CD4-positive, alpha-beta T cell (primary cell): Measurements from ENCODE around the gene DENND4A. TPM values are rescaled to one million over a fixed set of nuclear protein-coding genes. Genes with fewer than 3 reads are reported as not detected.

ENCODE experiments used
- ATAC-seq: fragments of 200-7000 bp; cut with Tn5 transposase; one replicate; pipeline ENCODE4 v1.10.0; 2022; ENCODE audit warnings: mild to moderate bottlenecking; ENCODE audit not compliant: poor library complexity
- CTCF ChIA-PET: fragments of 350-600 bp; sonication (Branson Sonifier 250); formaldehyde crosslinking; loops from one replicate; lab custom pipeline; 2021; ENCODE audit warnings: antibody characterized with exemption, inconsistent platforms; lab: Charles Lee
- POLR2A ChIA-PET: fragments of 350-600 bp; sonication (Branson Sonifier 250); formaldehyde crosslinking; loops from one replicate; lab custom pipeline; 2021; ENCODE audit warnings: antibody characterized with exemption, inconsistent platforms; lab: Charles Lee
- DNase-seq, 14 experiments: peaks; one replicate each; pipeline ENCODE4 v3.0.0-alpha.2; 2013 to 2020; ENCODE audit warnings: mixed read lengths in 2 of 14
- H3K27ac ChIP-seq, 2 donors: one replicate each; pipeline versions ENCODE4 v1.5.1 to v1.7.0; 2013; ENCODE audit warnings: low read length in 2 of 2, low read depth in 1 of 2, mild to moderate bottlenecking in 1 of 2
- H3K27me3 ChIP-seq, 2 experiments: 1 replicate in 1 of 2; 2 replicates in 1 of 2; pipeline versions ENCODE4 v1.6.1 to v1.7.0; 2013; ENCODE audit warnings: low read length in 2 of 2, control low read depth in 1 of 2, mild to moderate bottlenecking in 1 of 2, moderate library complexity in 1 of 2; ENCODE audit not compliant: insufficient read depth in 2 of 2, control insufficient read depth in 1 of 2
- H3K36me3 ChIP-seq: one replicate; pipeline ENCODE4 v1.6.1; 2013; ENCODE audit warnings: low read length, control low read depth; ENCODE audit not compliant: insufficient read depth
- H3K4me1 ChIP-seq: one replicate; pipeline ENCODE4 v1.6.1; 2013; ENCODE audit warnings: low read length, control low read depth; ENCODE audit not compliant: insufficient read depth
- H3K4me3 ChIP-seq: one replicate; pipeline ENCODE4 v1.5.1; 2013; ENCODE audit warnings: mild to moderate bottlenecking, low read length, moderate library complexity
- H3K9me3 ChIP-seq, 2 experiments: 1 replicate in 1 of 2; 2 replicates in 1 of 2; pipeline versions ENCODE4 v1.6.1 to v1.7.0; 2013; ENCODE audit warnings: low read length in 2 of 2, mild to moderate bottlenecking in 2 of 2, control low read depth in 1 of 2, moderate library complexity in 1 of 2; ENCODE audit not compliant: control insufficient read depth in 1 of 2, insufficient read depth in 1 of 2
- H3K27ac Mint-ChIP-seq: one replicate; pipeline ENCODE4 v1.8.0; 2020; ENCODE audit warnings: mixed read lengths
- H3K27me3 Mint-ChIP-seq: one replicate; pipeline ENCODE4 v1.8.0; 2021; ENCODE audit warnings: mixed read lengths
- H3K36me3 Mint-ChIP-seq: one replicate; pipeline ENCODE4 v1.8.0; 2021; ENCODE audit warnings: low read depth, mixed read lengths
- H3K4me1 Mint-ChIP-seq: one replicate; pipeline ENCODE4 v1.8.0; 2021; ENCODE audit warnings: low read depth, mixed read lengths
- H3K4me3 Mint-ChIP-seq: one replicate; pipeline ENCODE4 v1.8.0; 2020; ENCODE audit warnings: mild to moderate bottlenecking, mixed read lengths
- H3K9me3 Mint-ChIP-seq: one replicate; pipeline ENCODE4 v1.8.0; 2020; ENCODE audit warnings: mixed read lengths
- CTCF ChIP-seq: fragments of 200-600 bp; IDR thresholded peaks from one replicate; pipeline ENCODE4 v1.8.0; 2022; ENCODE audit warnings: antibody characterized with exemption, mild to moderate bottlenecking
- intact Hi-C, 2 experiments: fragments of 100-400 bp; cut with DNase I in 1 of 2; cut with micrococcal nuclease in 1 of 2; formaldehyde crosslinking; loops; one replicate each; pipeline versions ENCODE4 v1.15.1 to v1.9.0; 2023 to 2025; cut with DNase I, micrococcal nuclease
- total RNA-seq, 174 experiments: library from RNA in 2 of 174; stranded (reverse) in 2 of 174; gene quantifications; one replicate each; pipeline ENCODE4 v1.2.3 and lab custom pipeline; 2021 to 2026

DENND4A gene
- total RNA-seq, 2 experiments from 2014 or later, result 64.1 to 69.6 TPM

- H3K4me3 ChIP-seq, result peak overlapping the region; percentile 3
- peak overlapping the region; percentile 62 for H3K4me3 Mint-ChIP-seq
- H3K9me3 ChIP-seq, result no peaks in the 10 kb centered on the region
- ChIA-PET POLR2A (interaction anchor here (0.6 to 1.0 kb wide), 2 partner anchors 115 to 252 kb away, joined by 3 to 4 read pairs; no protein-coding TSS in a partner anchor), CTCF (no interaction called here)
- peaks cover 6% of the 10 kb centered on the region for H3K4me1 Mint-ChIP-seq
- H3K36me3 Mint-ChIP-seq, result no peaks in the 10 kb centered on the region
- no peaks in the 10 kb centered on the region for H3K27me3 Mint-ChIP-seq
- no peak for TF ChIP-seq CTCF
- ATAC-seq, result no peak
- H3K27me3 ChIP-seq, result no peaks in the 10 kb centered on the region
- H3K4me1 ChIP-seq, result peaks cover 3% of the 10 kb centered on the region
- DNase-seq, result peak in 1 of 14 experiments; percentile 24
- no peaks in the 10 kb centered on the region for H3K36me3 ChIP-seq
- no peak overlapping the region for H3K27ac Mint-ChIP-seq
- no peaks in the 10 kb centered on the region for H3K9me3 Mint-ChIP-seq
- H3K27ac ChIP-seq, result no peak overlapping the region
- intact Hi-C loops, result no loop called here
These were observed 160.6 kb downstream of the DENND4A start for GRCh38 chr15:65631503-65631902.

- POLR2A ChIA-PET, result interaction anchor here (1.0 kb wide), 1 partner anchor 114 kb away, joined by 4 read pairs; no protein-coding TSS in a partner anchor
- intact Hi-C loops, result no loop called here
These were observed 161.3 kb downstream of the DENND4A start for GRCh38 chr15:65630760-65631159.

GRCh38 chr15:65629548-65629947 lies 162.5 kb downstream of the DENND4A start:
- no peak overlapping the region for H3K4me3 Mint-ChIP-seq
- TF ChIP-seq CTCF, result no peak
- H3K4me1 Mint-ChIP-seq, result peaks cover 6% of the 10 kb centered on the region
- no peak overlapping the region for H3K27ac Mint-ChIP-seq
- Histone ChIP-seq H3K4me1 (peaks cover 3% of the 10 kb centered on the region), H3K9me3 (no peaks in the 10 kb centered on the region), H3K4me3 (no peak overlapping the region), H3K27me3 (no peaks in the 10 kb centered on the region), H3K36me3 (peaks cover 7% of the 10 kb centered on the region), H3K27ac (no peak overlapping the region)
- ChIA-PET CTCF (no interaction called here), POLR2A (no interaction called here)
- intact Hi-C loops, result no loop called here
- no peaks in the 10 kb centered on the region for H3K27me3 Mint-ChIP-seq
- H3K36me3 Mint-ChIP-seq, result peaks cover 6% of the 10 kb centered on the region
- no peak for DNase-seq
- H3K9me3 Mint-ChIP-seq, result no peaks in the 10 kb centered on the region
- no peak for ATAC-seq

More at GRCh38 chr15:65630760-65631159, 161.3 kb downstream of the DENND4A start:
- Histone ChIP-seq H3K4me3 (no peak overlapping the region), H3K36me3 (peaks cover under 1% of the 10 kb centered on the region), H3K4me1 (peaks cover 3% of the 10 kb centered on the region), H3K27ac (no peak overlapping the region), H3K27me3 (no peaks in the 10 kb centered on the region), H3K9me3 (no peaks in the 10 kb centered on the region)
- Mint-ChIP-seq H3K27ac (no peak overlapping the region), H3K4me1 (peaks cover 6% of the 10 kb centered on the region), H3K9me3 (no peaks in the 10 kb centered on the region), H3K4me3 (no peak overlapping the region), H3K27me3 (no peaks in the 10 kb centered on the region), H3K36me3 (peaks cover under 1% of the 10 kb centered on the region)
- no peak for TF ChIP-seq CTCF
- DNase-seq (no peak), ATAC-seq (no peak)
- CTCF ChIA-PET, result no interaction called here
